Measurements from ENCODE around the gene LMTK2.

LMTK2 gene

GRCh38 chr7:98138672-98139071 is 32.0 kb downstream of the LMTK2 start:
- no peak for DNase-seq

GRCh38 chr7:98142658-98143057 is 36.0 kb downstream of the LMTK2 start:
- no peak for DNase-seq

- no peak for DNase-seq
Observed at GRCh38 chr7:98148607-98149006, 41.9 kb downstream of the LMTK2 start.

GRCh38 chr7:98149116-98149692 is 42.5 kb downstream of the LMTK2 start:
- DNase-seq, result no peak

- no peak for DNase-seq
Observed at GRCh38 chr7:98151884-98152283, 45.2 kb downstream of the LMTK2 start.

- no peak for DNase-seq
Observed at GRCh38 chr7:98156700-98157099, 50.0 kb downstream of the LMTK2 start.

- DNase-seq, result no peak
Observed at GRCh38 chr7:98157761-98158160, 51.1 kb downstream of the LMTK2 start.

GRCh38 chr7:98162758-98163157 is 56.1 kb downstream of the LMTK2 start:
- no peak for DNase-seq

- DNase-seq, result no peak
Observed at GRCh38 chr7:98163269-98163668, 56.6 kb downstream of the LMTK2 start.

- DNase-seq, result peak; percentile 38
Observed at GRCh38 chr7:98163704-98164494, 57.2 kb downstream of the LMTK2 start.

- DNase-seq, result no peak
Observed at GRCh38 chr7:98165827-98166667, 59.4 kb downstream of the LMTK2 start.

- DNase-seq, result no peak
Observed at GRCh38 chr7:98166668-98166970, 60.0 kb downstream of the LMTK2 start.

GRCh38 chr7:98167653-98168052 is 61.0 kb downstream of the LMTK2 start:
- DNase-seq, result no peak

GRCh38 chr7:98168181-98168903 is 61.7 kb downstream of the LMTK2 start:
- peak; percentile 22 for DNase-seq

GRCh38 chr7:98168904-98169621 is 62.4 kb downstream of the LMTK2 start:
- no peak for DNase-seq

GRCh38 chr7:98170966-98171365 is 64.3 kb downstream of the LMTK2 start:
- DNase-seq, result no peak

GRCh38 chr7:98171449-98171848 is 64.8 kb downstream of the LMTK2 start:
- DNase-seq, result no peak

- DNase-seq, result no peak
Observed at GRCh38 chr7:98174334-98175259, 67.9 kb downstream of the LMTK2 start.

- DNase-seq, result no peak
Observed at GRCh38 chr7:98175260-98175940, 68.7 kb downstream of the LMTK2 start.

- no peak for DNase-seq
Observed at GRCh38 chr7:98177553-98177952, 70.9 kb downstream of the LMTK2 start.

GRCh38 chr7:98178321-98178720 is 71.7 kb downstream of the LMTK2 start:
- DNase-seq, result no peak
